Vagina (tissue), 2 donors: ENCODE data around the gene EXOC2.

ENCODE experiments used
- POLR2A ChIP-seq, 2 donors: fragments of 450-650 bp; IDR thresholded peaks; one replicate each; pipeline ENCODE4 v1.6.1; 2017; ENCODE audit warnings: antibody characterized with exemption in 2 of 2, mild to moderate bottlenecking in 2 of 2, moderate library complexity in 2 of 2
- POLR2AphosphoS5 ChIP-seq, 2 donors: sonication (generic); formaldehyde crosslinking; IDR thresholded peaks; one replicate each; pipeline ENCODE4 v1.9.0; 2017; ENCODE audit warnings: antibody characterized with exemption in 2 of 2, mild to moderate bottlenecking in 2 of 2, low read depth in 1 of 2; ENCODE audit not compliant: insufficient read depth in 1 of 2
- TF ChIP-seq, protein P1 (sequence below), 3 experiments: fragments of 450-650 bp in 2 of 3; fragments of 200-600 bp in 1 of 3; sonication (generic) in 1 of 3; IDR thresholded peaks; one replicate each; pipeline ENCODE4 v1.5.1; 2017 to 2019; ENCODE audit warnings: antibody characterized with exemption in 3 of 3, mild to moderate bottlenecking in 2 of 3, moderate library complexity in 2 of 3

DNA sequence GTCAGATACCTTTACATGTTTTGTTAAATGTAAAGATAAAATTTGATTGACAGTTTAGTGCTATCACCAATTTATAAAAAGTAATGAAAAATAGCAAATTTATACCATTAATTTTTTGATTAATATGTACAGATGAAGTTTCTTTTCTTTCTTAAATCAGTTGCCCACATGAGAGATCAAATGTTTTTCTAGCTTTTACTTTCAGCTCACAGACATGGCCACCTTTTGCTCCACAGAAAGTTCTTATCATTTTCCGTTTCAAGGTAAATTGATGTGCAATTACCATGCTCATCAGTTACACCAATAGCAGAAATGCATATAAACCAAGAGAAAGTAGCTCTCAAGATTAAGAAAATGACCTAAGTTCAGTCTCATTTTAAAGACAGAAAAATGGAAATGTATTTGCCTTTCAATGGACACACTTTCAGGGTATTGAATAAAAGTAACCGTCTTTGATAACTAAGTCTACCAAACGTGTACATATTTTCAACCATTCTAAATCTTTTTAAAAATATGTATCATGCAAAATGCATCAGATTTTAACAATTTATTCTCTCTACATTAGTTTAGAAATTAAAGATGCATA, 16.6 kb upstream of the EXOC2 start:
- TF ChIP-seq, protein P1, sequence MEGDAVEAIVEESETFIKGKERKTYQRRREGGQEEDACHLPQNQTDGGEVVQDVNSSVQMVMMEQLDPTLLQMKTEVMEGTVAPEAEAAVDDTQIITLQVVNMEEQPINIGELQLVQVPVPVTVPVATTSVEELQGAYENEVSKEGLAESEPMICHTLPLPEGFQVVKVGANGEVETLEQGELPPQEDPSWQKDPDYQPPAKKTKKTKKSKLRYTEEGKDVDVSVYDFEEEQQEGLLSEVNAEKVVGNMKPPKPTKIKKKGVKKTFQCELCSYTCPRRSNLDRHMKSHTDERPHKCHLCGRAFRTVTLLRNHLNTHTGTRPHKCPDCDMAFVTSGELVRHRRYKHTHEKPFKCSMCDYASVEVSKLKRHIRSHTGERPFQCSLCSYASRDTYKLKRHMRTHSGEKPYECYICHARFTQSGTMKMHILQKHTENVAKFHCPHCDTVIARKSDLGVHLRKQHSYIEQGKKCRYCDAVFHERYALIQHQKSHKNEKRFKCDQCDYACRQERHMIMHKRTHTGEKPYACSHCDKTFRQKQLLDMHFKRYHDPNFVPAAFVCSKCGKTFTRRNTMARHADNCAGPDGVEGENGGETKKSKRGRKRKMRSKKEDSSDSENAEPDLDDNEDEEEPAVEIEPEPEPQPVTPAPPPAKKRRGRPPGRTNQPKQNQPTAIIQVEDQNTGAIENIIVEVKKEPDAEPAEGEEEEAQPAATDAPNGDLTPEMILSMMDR (IDR thresholded peaks at IDR 0.05) = no peak
- TF ChIP-seq POLR2A (IDR thresholded peaks at IDR 0.05) (no peak), POLR2AphosphoS5 (IDR thresholded peaks at IDR 0.05; ENCODE audit: insufficient read depth in 1 of 2, low read depth in 1 of 2) (no peak)
